Breast epithelium (tissue), 3 donors: ENCODE measurements around the gene CSF2RB.

ENCODE experiments used
- POLR2A ChIP-seq: fragments of 450-650 bp; IDR thresholded peaks from one replicate; pipeline ENCODE4 v1.6.1; 2016; ENCODE audit warnings: antibody characterized with exemption, mild to moderate bottlenecking, moderate library complexity
- POLR2AphosphoS5 ChIP-seq, 3 donors: sonication (generic); formaldehyde crosslinking; IDR thresholded peaks; one replicate each; pipeline ENCODE4 v1.6.1; 2017; ENCODE audit warnings: antibody characterized with exemption in 3 of 3
- TF ChIP-seq, protein P1 (sequence below), 3 donors: fragments of 450-650 bp; IDR thresholded peaks; one replicate each; pipeline ENCODE4 v1.5.1; 2016 to 2017; ENCODE audit warnings: antibody characterized with exemption in 3 of 3, mild to moderate bottlenecking in 3 of 3, moderate library complexity in 3 of 3

DNA sequence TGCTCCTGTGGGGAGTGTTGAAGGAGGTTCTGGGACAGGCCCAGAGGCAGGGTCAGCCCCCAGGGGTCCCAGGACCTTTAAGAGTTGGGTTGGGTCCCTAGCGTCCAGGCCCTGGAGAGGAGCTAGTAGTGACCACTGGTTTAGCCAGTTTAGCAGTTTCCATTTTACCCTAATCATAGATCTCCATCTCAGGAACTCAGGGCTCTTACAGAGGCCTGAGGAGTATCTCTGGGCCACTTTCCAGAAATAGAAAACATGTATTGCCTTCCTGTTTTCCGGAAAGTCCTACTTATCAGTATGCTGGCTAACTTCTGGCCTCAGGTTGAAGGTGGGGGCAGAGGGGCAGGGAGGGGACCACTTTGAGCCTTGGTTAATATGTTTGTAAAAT, 39.1 kb upstream of the CSF2RB start:
- TF ChIP-seq POLR2AphosphoS5 (IDR thresholded peaks at IDR 0.05) (no peak), POLR2A (no peak)
- TF ChIP-seq, protein P1, sequence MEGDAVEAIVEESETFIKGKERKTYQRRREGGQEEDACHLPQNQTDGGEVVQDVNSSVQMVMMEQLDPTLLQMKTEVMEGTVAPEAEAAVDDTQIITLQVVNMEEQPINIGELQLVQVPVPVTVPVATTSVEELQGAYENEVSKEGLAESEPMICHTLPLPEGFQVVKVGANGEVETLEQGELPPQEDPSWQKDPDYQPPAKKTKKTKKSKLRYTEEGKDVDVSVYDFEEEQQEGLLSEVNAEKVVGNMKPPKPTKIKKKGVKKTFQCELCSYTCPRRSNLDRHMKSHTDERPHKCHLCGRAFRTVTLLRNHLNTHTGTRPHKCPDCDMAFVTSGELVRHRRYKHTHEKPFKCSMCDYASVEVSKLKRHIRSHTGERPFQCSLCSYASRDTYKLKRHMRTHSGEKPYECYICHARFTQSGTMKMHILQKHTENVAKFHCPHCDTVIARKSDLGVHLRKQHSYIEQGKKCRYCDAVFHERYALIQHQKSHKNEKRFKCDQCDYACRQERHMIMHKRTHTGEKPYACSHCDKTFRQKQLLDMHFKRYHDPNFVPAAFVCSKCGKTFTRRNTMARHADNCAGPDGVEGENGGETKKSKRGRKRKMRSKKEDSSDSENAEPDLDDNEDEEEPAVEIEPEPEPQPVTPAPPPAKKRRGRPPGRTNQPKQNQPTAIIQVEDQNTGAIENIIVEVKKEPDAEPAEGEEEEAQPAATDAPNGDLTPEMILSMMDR (IDR thresholded peaks at IDR 0.05), result no peak
